Measurements from ENCODE around the gene THAP6. TPM values are rescaled to one million over a fixed set of nuclear protein-coding genes. Genes with fewer than 3 reads are reported as not detected.

Gene THAP6
- total RNA-seq, 1 experiment from 2014 or later = 11.7 TPM

- no peaks in the 10 kb centered on the region for H4K20me1 ChIP-seq (ENCODE audit: control insufficient read depth, insufficient read depth, insufficient read length)
- no peak overlapping the region for H2AK5ac ChIP-seq (ENCODE audit: insufficient read length, low read length)
- no peak overlapping the region for H3K4ac ChIP-seq (ENCODE audit: low read depth, low read length)
- H3K79me1 ChIP-seq (ENCODE audit: insufficient read depth, low read depth, low read length, poor library complexity, severe bottlenecking) = no peaks in the 10 kb centered on the region
- H2BK120ac ChIP-seq (ENCODE audit: low read depth, low read length, poor library complexity, severe bottlenecking) = no peak overlapping the region
- no peaks in the 10 kb centered on the region for H3K23me2 ChIP-seq (ENCODE audit: insufficient read length, low read depth, low read length, poor library complexity, severe bottlenecking)
- no peaks in the 10 kb centered on the region for H3K27me3 Mint-ChIP-seq (ENCODE audit: low read depth)
- no peak overlapping the region for H3K27ac ChIP-seq (ENCODE audit: insufficient read length, low read depth, low read length)
- H2BK20ac ChIP-seq (ENCODE audit: low read depth, low read length, poor library complexity, severe bottlenecking) = no peak overlapping the region
- H4K8ac ChIP-seq (replicated peaks; ENCODE audit: insufficient read length, low read depth, low read length) = no peak overlapping the region
- no peak overlapping the region for H4K5ac ChIP-seq (ENCODE audit: insufficient read length, low read depth, low read length)
- no peaks in the 10 kb centered on the region for H3K27me3 ChIP-seq (ENCODE audit: insufficient read depth, low read length)
- H3K4me1 Mint-ChIP-seq = peaks cover 0 to 5% of the 10 kb centered on the region in 2 experiments; a peak in 1 of 4 replicates
- no peak overlapping the region for H3K14ac ChIP-seq (ENCODE audit: insufficient read depth, low read length)
- H3K9me3 Mint-ChIP-seq = no peaks in the 10 kb centered on the region
- no peaks in the 10 kb centered on the region for H3K79me2 ChIP-seq (ENCODE audit: insufficient read depth, low read length)
- H2BK12ac ChIP-seq (ENCODE audit: insufficient read length, low read depth, low read length) = no peak overlapping the region
- H2AFZ ChIP-seq (ENCODE audit: low read length) = no peak overlapping the region
- no peak overlapping the region for H2BK5ac ChIP-seq (ENCODE audit: insufficient read length, low read length)
- no peak overlapping the region for H3K9ac ChIP-seq (ENCODE audit: extremely low read depth, insufficient read length, low read length)
- no peak overlapping the region for H3K27ac Mint-ChIP-seq
- no peak overlapping the region for H3K4me2 ChIP-seq (ENCODE audit: insufficient read depth, insufficient read length, low read length)
- H4K91ac ChIP-seq (ENCODE audit: insufficient read length, low read depth, low read length) = no peak overlapping the region
- TF ChIP-seq CTCF (conservative IDR thresholded peaks at IDR 0.05) = no peak
- no peaks in the 10 kb centered on the region for H3K9me3 ChIP-seq (ENCODE audit: control insufficient read depth, low read depth, low read length)
- no peak overlapping the region for H3T11ph ChIP-seq (ENCODE audit: low read length)
- no peak overlapping the region for H3K4me3 Mint-ChIP-seq
- H3K56ac ChIP-seq (ENCODE audit: insufficient read length, low read depth, low read length) = no peak overlapping the region
- H3K4me1 ChIP-seq (ENCODE audit: insufficient read depth, low read length) = no peaks in the 10 kb centered on the region; the same call in 1 of the 2 replicates
- no peak overlapping the region for H3K18ac ChIP-seq (ENCODE audit: insufficient read length, low read depth, low read length)
- no peak overlapping the region for H3K23ac ChIP-seq (ENCODE audit: insufficient read length, low read depth, low read length)
- no peak overlapping the region for H2BK15ac ChIP-seq (ENCODE audit: low read depth, low read length)
- DNase-seq = no peak
- no CpG with 5 or more reads among the region's 3 CpGs for WGBS (ENCODE audit: extremely low coverage, insufficient read length, low lambda C conversion rate)
- peaks cover 0 to 4% (median 0%) of the 10 kb centered on the region in 3 experiments; a peak in 1 of 7 replicates for H3K36me3 Mint-ChIP-seq (ENCODE audit: insufficient read depth in 1 of 3, low read depth in 3 of 3)
Observed at GRCh38 chr4:75544870-75545269, 30.6 kb downstream of the THAP6 start.
